ENCODE data around the gene RNF182. TPM values are rescaled to one million over a fixed set of nuclear protein-coding genes. Genes with fewer than 3 reads are reported as not detected.

Gene RNF182
- total RNA-seq, 5 donors from 2014 or later (not counting 1 experiment from before 2014, with no cell fraction given) = 0.16 to 0.49 (median 0.18) TPM; not detected in 2

DNA sequence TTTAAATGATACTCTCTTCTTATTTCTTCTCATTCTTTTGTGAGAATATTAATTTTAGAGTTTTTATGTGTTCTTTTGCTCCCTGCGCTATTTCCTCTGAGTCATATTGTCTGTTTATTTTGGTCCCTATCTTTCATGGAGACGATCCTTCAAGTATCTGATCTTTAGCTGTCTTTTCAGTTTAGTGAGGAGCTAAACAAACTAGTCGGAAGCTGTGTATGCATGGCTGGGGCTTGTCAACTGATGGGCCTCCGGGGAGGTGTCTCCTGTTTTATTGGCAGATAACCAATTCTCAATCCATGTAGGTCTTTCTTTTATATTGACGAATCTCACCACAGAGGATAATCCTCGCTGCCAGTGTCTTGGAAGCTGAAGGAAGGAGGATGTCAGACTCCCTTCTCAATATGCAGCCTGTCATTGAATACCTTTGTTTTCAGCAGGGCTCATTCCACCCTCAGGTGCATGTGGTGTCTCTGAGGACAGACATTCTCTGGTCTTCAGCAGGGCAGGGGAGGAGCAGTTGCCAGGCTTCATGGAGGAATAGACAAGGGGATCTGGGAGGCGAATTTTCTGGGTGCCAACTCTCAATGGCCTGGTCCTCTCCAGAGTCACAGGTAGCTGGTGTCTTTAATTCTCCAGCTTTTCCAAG is 64.9 kb downstream of the RNF182 start:
- Mint-ChIP-seq H3K27ac (no peak overlapping the region), H3K27me3 (peaks cover 36 to 50% of the 10 kb centered on the region in 2 donors), H3K9me3 (no peaks in the 10 kb centered on the region), H3K4me1 (no peaks in the 10 kb centered on the region), H3K4me3 (no peak overlapping the region), H3K36me3 (no peaks in the 10 kb centered on the region)
- H3K9me3 ChIP-seq = no peaks in the 10 kb centered on the region
- WGBS (ENCODE audit: insufficient coverage) = 80% methylated on average over 4 of the region's 7 CpGs
- no peaks in the 10 kb centered on the region for H3K4me1 ChIP-seq (ENCODE audit: control insufficient read depth in 1 of 2, extremely low read depth in 1 of 2, insufficient read depth in 2 of 2, low read length in 2 of 2)
- ChIA-PET CTCF (no interaction called here), POLR2A (no interaction called here)
- H3K27me3 ChIP-seq (replicated peaks in 1 of 2; ENCODE audit: control insufficient read depth in 2 of 2, extremely low read depth in 1 of 2, insufficient read depth in 2 of 2, low read length in 1 of 2) = peaks cover 0 to 4% of the 10 kb centered on the region in 2 experiments
- no peak overlapping the region for H3K4me3 ChIP-seq (ENCODE audit: control insufficient read depth in 1 of 2, extremely low read depth in 1 of 2, low read length in 1 of 2)
- no peaks in the 10 kb centered on the region for H3K36me3 ChIP-seq (ENCODE audit: control insufficient read depth in 2 of 2, extremely low read depth in 1 of 2, insufficient read depth in 1 of 2, low read length in 1 of 2)
- ATAC-seq (replicated peaks in 1 of 4) (no peak), DNase-seq (no peak)
- no peak overlapping the region for H3K27ac ChIP-seq (ENCODE audit: low read length)

DNA sequence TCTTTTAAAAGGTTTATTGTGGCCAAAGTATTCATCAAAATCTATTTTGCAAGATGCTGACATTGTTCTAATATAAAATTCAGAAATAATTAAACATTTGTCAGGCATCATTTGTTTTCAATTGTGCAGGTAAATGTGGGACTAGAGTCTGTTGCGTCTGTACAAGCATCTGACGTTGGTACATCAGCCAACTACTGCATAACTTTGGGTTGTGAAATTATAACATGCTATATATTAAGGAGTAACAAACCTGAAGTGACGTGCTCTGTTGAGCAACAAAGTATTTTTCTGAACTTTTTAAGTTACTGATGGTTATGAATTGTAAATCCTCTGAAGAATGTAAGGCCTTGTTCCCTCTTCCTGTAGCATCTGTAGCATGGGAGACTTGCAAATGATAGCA is 66.0 kb downstream of the RNF182 start:
- peaks cover 42 to 56% of the 10 kb centered on the region in 2 donors for H3K27me3 Mint-ChIP-seq
- Histone ChIP-seq H3K36me3 (ENCODE audit: control insufficient read depth in 2 of 2, extremely low read depth in 1 of 2, insufficient read depth in 1 of 2, low read length in 1 of 2) (no peaks in the 10 kb centered on the region), H3K27me3 (replicated peaks in 1 of 2; ENCODE audit: control insufficient read depth in 2 of 2, extremely low read depth in 1 of 2, insufficient read depth in 2 of 2, low read length in 1 of 2) (peaks cover 0 to 4% of the 10 kb centered on the region in 2 experiments), H3K27ac (ENCODE audit: low read length) (no peak overlapping the region), H3K4me1 (ENCODE audit: control insufficient read depth in 1 of 2, extremely low read depth in 1 of 2, insufficient read depth in 2 of 2, low read length in 2 of 2) (no peaks in the 10 kb centered on the region), H3K4me3 (ENCODE audit: control insufficient read depth in 1 of 2, extremely low read depth in 1 of 2, low read length in 1 of 2) (no peak overlapping the region), H3K9me3 (no peaks in the 10 kb centered on the region)
- WGBS (ENCODE audit: insufficient coverage) = no CpG with 5 or more reads among the region's 3 CpGs
- H3K27ac Mint-ChIP-seq = no peak overlapping the region
- ATAC-seq (replicated peaks in 1 of 4) (no peak), DNase-seq (no peak)
- no peak overlapping the region for H3K4me3 Mint-ChIP-seq
- no peaks in the 10 kb centered on the region for H3K4me1 Mint-ChIP-seq
- H3K36me3 Mint-ChIP-seq = no peaks in the 10 kb centered on the region
- ChIA-PET CTCF (no interaction called here), POLR2A (no interaction called here)
- no peaks in the 10 kb centered on the region for H3K9me3 Mint-ChIP-seq

DNA sequence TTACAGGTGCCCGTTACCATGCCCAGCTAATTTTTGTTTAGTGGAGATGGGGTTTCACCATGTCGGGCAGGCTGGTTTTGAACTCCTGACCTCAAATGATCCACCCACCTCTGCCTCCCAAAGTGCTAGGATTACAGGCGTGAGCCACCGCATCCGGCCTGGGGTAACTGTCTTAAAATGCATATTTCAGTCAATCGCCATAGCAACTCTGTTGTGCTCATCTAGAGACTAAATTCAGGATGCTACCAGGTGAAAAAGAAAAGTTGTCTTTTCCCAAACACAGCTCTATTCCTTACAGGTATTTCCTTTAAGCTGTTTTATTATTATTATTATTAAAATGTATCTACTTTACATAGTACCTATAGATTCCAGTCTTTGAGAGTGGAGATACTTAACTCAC is 66.6 kb downstream of the RNF182 start:
- H3K4me3 Mint-ChIP-seq = no peak overlapping the region
- H3K36me3 Mint-ChIP-seq = no peaks in the 10 kb centered on the region
- no peaks in the 10 kb centered on the region for H3K36me3 ChIP-seq (ENCODE audit: control insufficient read depth in 2 of 2, extremely low read depth in 1 of 2, insufficient read depth in 1 of 2, low read length in 1 of 2)
- no peak overlapping the region for H3K4me3 ChIP-seq (ENCODE audit: control insufficient read depth in 1 of 2, extremely low read depth in 1 of 2, low read length in 1 of 2)
- CTCF ChIA-PET = no interaction called here
- no peaks in the 10 kb centered on the region for H3K4me1 ChIP-seq (ENCODE audit: control insufficient read depth in 1 of 2, extremely low read depth in 1 of 2, insufficient read depth in 2 of 2, low read length in 2 of 2)
- ATAC-seq (replicated peaks in 1 of 4) = no peak
- no CpG with 5 or more reads among the region's 6 CpGs for WGBS (ENCODE audit: insufficient coverage)
- H3K9me3 Mint-ChIP-seq = no peaks in the 10 kb centered on the region
- H3K27ac ChIP-seq (ENCODE audit: low read length) = no peak overlapping the region
- peaks cover 0 to 4% of the 10 kb centered on the region in 2 experiments for H3K27me3 ChIP-seq (replicated peaks in 1 of 2; ENCODE audit: control insufficient read depth in 2 of 2, extremely low read depth in 1 of 2, insufficient read depth in 2 of 2, low read length in 1 of 2)
- DNase-seq = no peak
- no peaks in the 10 kb centered on the region for H3K4me1 Mint-ChIP-seq
- no peaks in the 10 kb centered on the region for H3K9me3 ChIP-seq
- H3K27me3 Mint-ChIP-seq = peaks cover 40 to 53% of the 10 kb centered on the region in 2 donors
- no peak overlapping the region for H3K27ac Mint-ChIP-seq
- POLR2A ChIA-PET = no interaction called here

DNA sequence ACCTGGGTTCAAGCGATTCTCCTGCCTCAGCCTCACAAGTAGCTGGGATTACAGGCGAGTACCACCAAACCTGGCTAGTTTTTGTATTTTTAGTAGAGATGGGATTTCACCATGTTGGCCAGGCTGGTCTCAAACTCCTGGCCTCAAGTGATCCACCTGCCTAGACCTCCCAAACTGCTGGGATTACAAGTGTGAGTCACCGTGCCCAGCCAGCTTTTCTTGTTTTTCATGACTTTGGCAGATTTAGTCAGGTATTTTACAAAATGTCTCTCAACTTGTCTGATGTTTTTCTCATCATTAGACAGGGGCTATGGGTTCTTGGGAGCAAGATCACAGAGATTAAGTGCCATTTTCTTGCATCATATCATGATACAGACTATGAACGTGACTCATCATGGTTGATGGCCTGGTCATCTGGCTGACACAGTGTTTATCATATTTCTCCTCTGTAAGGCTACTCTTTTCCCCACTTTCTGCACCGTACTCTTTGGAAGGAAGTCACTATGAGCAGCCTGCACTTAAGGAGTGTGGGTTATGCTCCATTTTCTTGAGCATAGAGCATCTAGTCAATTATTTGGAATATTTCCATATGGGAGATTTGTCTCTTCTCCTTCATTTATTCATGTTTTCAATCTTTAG is 67.8 kb downstream of the RNF182 start:
- Histone ChIP-seq H3K36me3 (ENCODE audit: control insufficient read depth in 2 of 2, extremely low read depth in 1 of 2, insufficient read depth in 1 of 2, low read length in 1 of 2) (no peaks in the 10 kb centered on the region), H3K4me1 (ENCODE audit: control insufficient read depth in 1 of 2, extremely low read depth in 1 of 2, insufficient read depth in 2 of 2, low read length in 2 of 2) (no peaks in the 10 kb centered on the region), H3K27ac (ENCODE audit: low read length) (no peak overlapping the region), H3K9me3 (no peaks in the 10 kb centered on the region), H3K4me3 (ENCODE audit: control insufficient read depth in 1 of 2, extremely low read depth in 1 of 2, low read length in 1 of 2) (no peak overlapping the region), H3K27me3 (replicated peaks in 1 of 2; ENCODE audit: control insufficient read depth in 2 of 2, extremely low read depth in 1 of 2, insufficient read depth in 2 of 2, low read length in 1 of 2) (peaks cover 0 to 4% of the 10 kb centered on the region in 2 experiments)
- no peaks in the 10 kb centered on the region for H3K36me3 Mint-ChIP-seq
- WGBS (ENCODE audit: insufficient coverage) = 80% methylated on average over 2 of the region's 5 CpGs
- ATAC-seq (replicated peaks in 1 of 4) (no peak), DNase-seq (no peak)
- no peaks in the 10 kb centered on the region for H3K4me1 Mint-ChIP-seq
- no peak overlapping the region for H3K4me3 Mint-ChIP-seq
- H3K27ac Mint-ChIP-seq = no peak overlapping the region
- CTCF ChIA-PET = no interaction called here
- peaks cover 40 to 52% of the 10 kb centered on the region in 2 donors for H3K27me3 Mint-ChIP-seq
- POLR2A ChIA-PET = interaction anchor here in 1 of 2 donors (0.6 kb wide), 1 partner anchor 1682 kb away, joined by 9 read pairs; no protein-coding TSS in a partner anchor
- no peaks in the 10 kb centered on the region for H3K9me3 Mint-ChIP-seq

DNA sequence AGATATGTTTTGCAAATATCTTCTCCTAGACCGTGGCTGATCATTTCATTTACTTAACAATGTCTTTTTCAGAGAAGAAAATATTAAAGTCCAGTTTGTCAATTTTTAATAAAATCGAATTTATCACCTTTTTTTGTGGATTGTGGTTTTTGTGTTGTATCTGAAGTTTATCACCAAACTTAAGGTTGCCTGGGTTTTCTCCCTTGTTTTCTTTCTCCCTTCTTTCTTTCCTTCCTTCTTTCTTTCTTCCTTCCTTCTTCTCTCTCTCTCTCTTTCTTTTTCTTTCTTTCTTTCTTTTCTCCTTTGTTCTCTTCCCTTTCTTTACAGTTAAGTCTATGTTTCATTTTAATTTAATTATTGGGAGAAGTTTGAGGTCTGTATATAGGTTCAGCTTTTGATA is 68.7 kb downstream of the RNF182 start:
- no peak overlapping the region for H3K27ac Mint-ChIP-seq
- Histone ChIP-seq H3K27ac (ENCODE audit: low read length) (no peak overlapping the region), H3K9me3 (no peaks in the 10 kb centered on the region), H3K36me3 (ENCODE audit: control insufficient read depth in 2 of 2, extremely low read depth in 1 of 2, insufficient read depth in 1 of 2, low read length in 1 of 2) (no peaks in the 10 kb centered on the region), H3K4me1 (ENCODE audit: control insufficient read depth in 1 of 2, extremely low read depth in 1 of 2, insufficient read depth in 2 of 2, low read length in 2 of 2) (no peaks in the 10 kb centered on the region), H3K27me3 (replicated peaks in 1 of 2; ENCODE audit: control insufficient read depth in 2 of 2, extremely low read depth in 1 of 2, insufficient read depth in 2 of 2, low read length in 1 of 2) (peaks cover 0 to 4% of the 10 kb centered on the region in 2 experiments), H3K4me3 (ENCODE audit: control insufficient read depth in 1 of 2, extremely low read depth in 1 of 2, low read length in 1 of 2) (no peak overlapping the region)
- WGBS (ENCODE audit: insufficient coverage) = no CpG with 5 or more reads among the region's 2 CpGs
- H3K36me3 Mint-ChIP-seq = no peaks in the 10 kb centered on the region
- peaks cover 37 to 47% of the 10 kb centered on the region in 2 donors for H3K27me3 Mint-ChIP-seq
- peaks cover 0 to 2% (median 0%) of the 10 kb centered on the region in 3 donors for H3K9me3 Mint-ChIP-seq
- ATAC-seq (replicated peaks in 1 of 4) (no peak), DNase-seq (no peak)
- ChIA-PET POLR2A (no interaction called here), CTCF (no interaction called here)
- H3K4me1 Mint-ChIP-seq = no peaks in the 10 kb centered on the region
- no peak overlapping the region for H3K4me3 Mint-ChIP-seq

DNA sequence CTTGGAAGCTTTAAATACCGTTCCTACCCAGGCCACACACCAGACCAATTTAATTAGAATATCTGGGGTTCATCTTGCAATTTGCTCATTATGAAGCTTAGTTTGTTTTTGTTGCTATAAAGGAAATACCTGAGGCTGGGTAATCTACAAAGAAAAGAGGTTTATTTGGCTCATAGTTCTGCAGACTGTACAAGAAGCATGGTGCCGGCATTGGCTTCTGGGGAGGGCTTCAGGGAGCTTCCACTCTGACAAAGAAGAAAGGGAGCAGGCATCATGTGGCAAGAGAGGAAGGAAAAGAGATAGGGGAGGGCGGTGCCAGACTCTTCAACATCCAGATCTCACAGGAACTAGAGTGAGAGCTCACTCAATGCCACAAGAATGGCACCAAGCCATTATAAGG is 73.6 kb downstream of the RNF182 start:
- no peaks in the 10 kb centered on the region for H3K9me3 ChIP-seq
- no peaks in the 10 kb centered on the region for H3K36me3 ChIP-seq (ENCODE audit: control insufficient read depth in 2 of 2, extremely low read depth in 1 of 2, insufficient read depth in 1 of 2, low read length in 1 of 2)
- no peak overlapping the region for H3K4me3 Mint-ChIP-seq
- no peak overlapping the region for H3K27ac ChIP-seq (ENCODE audit: low read length)
- DNase-seq (no peak), ATAC-seq (replicated peaks in 1 of 4) (no peak)
- H3K36me3 Mint-ChIP-seq = no peaks in the 10 kb centered on the region
- peaks cover 30 to 31% of the 10 kb centered on the region in 2 donors for H3K27me3 Mint-ChIP-seq
- no peak overlapping the region for H3K27ac Mint-ChIP-seq
- no peak overlapping the region for H3K4me3 ChIP-seq (ENCODE audit: control insufficient read depth in 1 of 2, extremely low read depth in 1 of 2, low read length in 1 of 2)
- peaks cover 0 to 3% (median 0%) of the 10 kb centered on the region in 3 donors for H3K9me3 Mint-ChIP-seq
- POLR2A ChIA-PET = no interaction called here
- H3K4me1 ChIP-seq (ENCODE audit: control insufficient read depth in 1 of 2, extremely low read depth in 1 of 2, insufficient read depth in 2 of 2, low read length in 2 of 2) = no peaks in the 10 kb centered on the region
- H3K27me3 ChIP-seq (replicated peaks in 1 of 2; ENCODE audit: control insufficient read depth in 2 of 2, extremely low read depth in 1 of 2, insufficient read depth in 2 of 2, low read length in 1 of 2) = peaks cover 0 to 3% of the 10 kb centered on the region in 2 experiments
- 100% methylated on average over 1 of the region's 3 CpGs for WGBS (ENCODE audit: insufficient coverage)
- H3K4me1 Mint-ChIP-seq = no peaks in the 10 kb centered on the region
- CTCF ChIA-PET = no interaction called here

Measured in T-cell (primary cell).